Stimulated activated CD4-positive, alpha-beta T cell treated with anti-CD3 and anti-CD28 coated beads, Interleukin-1b, Interleukin-23, amount 100 ng/mL, for 1 hour (primary cell): Measurements from ENCODE around the gene GRAMD2B.
"Not testable (repeated sequence)": the region's sequence is repeated elsewhere in the genome, so short reads cannot be mapped to it uniquely, and the experiment has no call there.

Experiments used
- DNase-seq, 2 donors: peaks; one replicate each; pipeline ENCODE4 v3.0.0-alpha.2; 2020; ENCODE audit warnings: low read depth in 2 of 2

GRAMD2B gene

DNA sequence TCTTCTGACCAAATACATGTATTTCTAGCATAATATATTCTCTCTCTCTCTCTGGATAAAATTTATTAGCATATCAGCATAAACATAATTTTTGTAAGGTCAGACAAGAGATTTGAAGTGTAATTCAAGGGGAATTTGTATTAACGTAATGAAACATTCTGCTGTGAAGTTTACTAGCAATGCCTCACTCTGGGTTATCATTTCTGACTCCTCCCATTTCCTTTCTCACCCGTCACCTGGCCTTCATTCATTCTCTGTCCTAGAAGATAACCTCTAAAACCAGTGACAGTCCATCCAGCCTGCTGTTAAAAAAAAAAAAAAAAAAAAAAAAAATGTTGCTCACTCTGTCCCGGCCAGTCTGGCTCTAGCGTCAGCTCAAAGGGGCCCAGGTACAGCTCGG lies 27.1 kb downstream of the GRAMD2B start:
- no peak for DNase-seq

DNA sequence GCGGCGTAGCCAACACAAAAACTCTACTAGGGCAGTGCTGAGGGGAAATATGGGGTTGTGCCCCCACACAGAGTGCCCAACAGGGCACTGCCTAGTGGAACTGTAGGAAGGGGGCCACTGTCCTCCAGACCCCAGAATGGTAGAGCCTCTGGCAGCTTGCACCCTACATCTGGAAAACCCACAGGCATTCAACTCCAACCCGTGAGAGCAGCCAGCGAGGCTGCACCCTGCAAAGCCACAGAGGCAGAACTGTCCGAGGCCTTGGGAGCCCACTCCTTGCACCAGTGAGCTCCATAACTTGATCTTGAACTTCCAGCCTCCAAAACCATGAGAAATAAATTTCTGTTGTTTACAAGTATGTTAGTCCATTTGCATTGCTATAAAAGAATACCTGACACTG lies 27.7 kb downstream of the GRAMD2B start:
- no peak for DNase-seq

DNA sequence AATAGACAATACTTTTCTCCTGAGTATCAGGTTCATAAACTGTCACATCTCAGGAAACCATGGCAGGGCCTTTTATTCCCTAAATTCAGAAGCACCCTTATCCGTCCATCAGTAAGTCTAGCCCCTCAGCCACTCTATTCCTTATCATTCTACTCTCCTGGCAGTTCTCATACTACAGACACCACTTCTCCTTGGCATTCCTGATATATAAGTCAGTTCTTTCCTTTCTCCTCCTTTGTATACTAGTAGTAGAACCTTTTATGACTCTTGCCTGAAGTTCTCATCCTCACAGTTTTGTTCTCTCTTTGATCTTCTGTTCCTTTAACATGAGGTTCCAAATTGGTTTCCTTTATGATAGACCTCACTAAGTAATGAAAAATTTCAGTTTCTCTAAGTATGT lies 29.3 kb downstream of the GRAMD2B start:
- DNase-seq = no peak

DNA sequence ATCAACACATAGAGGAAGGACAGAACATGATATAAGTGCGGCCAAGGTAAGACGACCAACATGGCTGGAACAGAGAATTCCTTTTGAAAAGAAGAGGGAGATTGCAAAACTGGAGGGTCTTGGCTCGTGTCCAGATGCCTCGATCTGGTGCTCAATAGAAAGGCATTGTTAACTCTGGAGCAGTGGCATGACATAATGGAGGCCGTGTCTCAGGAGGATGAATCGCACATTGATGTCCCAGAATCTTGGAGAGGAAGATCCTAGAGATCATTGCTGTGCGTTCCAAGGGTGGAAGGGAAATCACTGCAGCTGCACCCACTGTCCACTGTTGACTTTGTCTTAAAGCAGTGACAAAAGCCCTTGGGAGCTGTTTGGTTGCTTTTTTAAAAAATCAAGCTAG lies 30.9 kb downstream of the GRAMD2B start:
- no peak for DNase-seq

DNA sequence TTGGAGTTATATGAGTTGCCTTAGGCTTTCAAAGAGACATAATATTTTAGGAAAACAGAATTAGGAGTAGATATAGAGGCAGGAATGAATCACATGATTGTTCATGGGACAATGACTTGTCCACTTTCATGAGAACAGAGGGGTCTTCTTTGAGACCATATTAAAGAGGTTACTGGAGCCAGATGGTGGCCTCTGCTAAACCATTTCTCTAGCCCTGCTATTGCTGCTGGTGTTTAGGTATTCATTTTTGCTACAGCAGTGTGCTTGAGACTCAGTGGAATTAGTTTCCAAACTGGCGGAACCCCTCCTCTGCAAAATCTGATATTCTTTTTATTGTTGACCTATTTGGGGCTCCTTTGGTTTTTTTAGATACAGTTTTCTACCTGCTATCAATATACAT lies 31.3 kb downstream of the GRAMD2B start:
- DNase-seq = no peak

DNA sequence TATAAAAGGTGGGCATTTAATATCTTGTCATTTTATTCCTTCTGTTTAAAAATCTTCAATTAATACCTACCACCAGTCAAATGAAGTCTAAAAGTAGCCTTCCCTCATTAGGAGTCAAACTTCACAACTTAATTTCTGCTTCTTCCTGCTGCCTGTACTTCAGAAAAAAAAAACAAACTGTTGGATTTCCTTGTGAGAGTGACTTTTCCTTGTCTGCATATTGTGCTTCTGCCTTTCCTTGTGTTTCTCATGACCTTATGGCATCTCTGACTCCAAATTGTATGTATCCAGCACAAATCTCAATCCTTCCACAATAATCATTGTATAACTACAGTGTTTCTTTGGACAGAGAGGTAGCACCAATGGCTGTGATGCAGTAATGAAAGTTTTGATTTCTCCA lies 32.1 kb downstream of the GRAMD2B start:
- DNase-seq = no peak

DNA sequence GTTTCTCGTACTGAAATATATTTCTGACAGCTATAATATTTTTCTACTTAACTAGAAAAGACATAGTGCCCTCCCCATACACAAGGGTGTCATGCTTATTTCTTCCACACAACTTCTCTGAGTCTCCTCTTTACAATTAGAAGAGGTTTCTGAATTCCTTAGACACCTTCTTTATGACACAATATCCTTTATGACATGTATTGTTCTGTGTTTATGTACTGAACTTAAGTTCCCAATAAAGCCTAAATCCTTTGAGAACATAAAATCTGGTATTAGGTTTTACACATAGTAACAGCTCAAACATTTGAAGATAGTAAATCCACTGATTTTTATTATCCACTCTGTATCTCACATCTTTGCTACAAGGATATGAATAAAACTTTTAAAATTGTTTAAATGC lies 32.5 kb downstream of the GRAMD2B start:
- DNase-seq = no peak

DNA sequence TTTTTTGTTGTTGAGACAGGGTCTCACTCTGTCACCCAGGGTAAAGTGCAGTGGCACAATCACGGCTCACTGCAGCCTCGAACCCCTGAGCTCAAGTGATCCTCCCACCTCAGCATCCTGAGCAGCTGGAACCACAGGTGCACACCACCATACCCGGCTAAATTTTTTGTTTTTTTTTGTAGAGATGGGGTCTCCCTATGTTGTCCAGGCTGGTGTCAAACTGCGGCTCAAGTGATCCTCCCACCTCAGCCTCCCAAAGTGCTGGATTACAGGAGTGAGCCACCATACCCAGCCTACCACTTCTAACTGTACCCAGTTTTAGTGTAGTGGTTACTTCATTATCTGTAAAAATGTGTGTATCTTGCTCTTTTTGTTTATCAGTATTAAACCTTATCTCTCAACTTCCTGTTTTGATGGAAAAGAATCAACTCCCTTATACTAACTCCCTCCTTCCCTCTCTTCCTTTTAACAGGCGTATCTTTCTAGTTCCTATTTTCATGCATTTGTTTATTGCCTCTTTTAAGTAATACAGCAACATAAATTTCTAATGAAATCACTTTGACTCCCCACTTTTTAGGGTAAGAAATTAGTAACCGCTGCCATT lies 33.1 kb downstream of the GRAMD2B start:
- no peak for DNase-seq

DNA sequence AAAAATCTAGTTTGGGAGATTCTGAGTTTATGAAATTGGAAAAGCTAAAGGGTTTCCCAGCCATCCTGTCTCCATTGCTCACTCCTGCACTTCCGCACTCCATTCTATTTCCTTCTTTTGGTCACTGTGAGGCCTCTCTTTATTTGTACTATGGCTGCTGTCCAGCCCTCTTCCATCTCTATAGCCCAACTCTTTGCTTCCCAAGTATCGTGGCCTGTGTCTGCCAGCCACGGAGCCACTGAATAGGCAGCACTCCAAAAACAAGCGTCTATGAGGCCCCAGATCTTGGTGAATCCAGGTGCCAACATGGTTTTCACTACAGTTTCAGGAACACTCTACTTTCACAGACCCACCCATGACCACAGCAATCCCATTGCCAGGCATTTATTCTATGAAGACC lies 37.2 kb downstream of the GRAMD2B start:
- DNase-seq = no peak

DNA sequence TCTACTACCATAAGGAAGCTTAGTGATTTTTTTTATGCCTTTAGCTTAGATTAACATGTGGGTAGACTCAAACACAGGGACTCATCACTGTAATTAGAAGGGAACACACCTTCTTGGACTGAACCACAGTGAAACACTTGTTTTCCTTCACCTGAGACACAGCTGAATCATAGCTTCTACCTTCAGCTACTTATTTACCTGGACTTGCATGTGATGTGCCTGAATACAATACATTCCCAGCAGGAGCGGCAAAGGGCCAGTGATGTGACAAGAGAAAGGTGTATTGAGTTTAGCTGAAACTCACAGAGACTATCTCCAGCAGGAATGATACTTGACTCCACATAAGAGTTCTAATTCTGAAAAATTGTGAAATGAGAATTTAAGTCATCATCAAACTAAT lies 37.8 kb downstream of the GRAMD2B start:
- no peak for DNase-seq

DNA sequence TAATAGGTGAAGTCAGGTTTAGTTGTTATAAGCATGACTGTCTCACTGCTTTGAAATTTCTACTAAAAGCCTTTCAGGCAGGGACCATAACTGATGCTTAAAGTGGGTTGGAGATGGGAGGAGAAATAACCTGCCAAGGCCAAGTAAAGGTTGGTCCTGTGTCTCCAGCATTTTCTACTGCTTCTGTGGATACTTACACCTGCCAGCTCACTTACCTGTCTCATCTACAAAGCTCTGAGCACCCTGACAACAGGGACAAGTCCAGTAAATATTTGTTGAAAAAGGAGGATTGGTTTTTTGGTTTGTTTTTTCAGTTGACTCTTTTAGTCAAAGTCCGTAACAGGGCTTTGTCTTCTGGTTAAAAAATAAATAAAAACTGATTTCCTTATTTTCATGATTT lies 38.6 kb downstream of the GRAMD2B start:
- DNase-seq = no peak

DNA sequence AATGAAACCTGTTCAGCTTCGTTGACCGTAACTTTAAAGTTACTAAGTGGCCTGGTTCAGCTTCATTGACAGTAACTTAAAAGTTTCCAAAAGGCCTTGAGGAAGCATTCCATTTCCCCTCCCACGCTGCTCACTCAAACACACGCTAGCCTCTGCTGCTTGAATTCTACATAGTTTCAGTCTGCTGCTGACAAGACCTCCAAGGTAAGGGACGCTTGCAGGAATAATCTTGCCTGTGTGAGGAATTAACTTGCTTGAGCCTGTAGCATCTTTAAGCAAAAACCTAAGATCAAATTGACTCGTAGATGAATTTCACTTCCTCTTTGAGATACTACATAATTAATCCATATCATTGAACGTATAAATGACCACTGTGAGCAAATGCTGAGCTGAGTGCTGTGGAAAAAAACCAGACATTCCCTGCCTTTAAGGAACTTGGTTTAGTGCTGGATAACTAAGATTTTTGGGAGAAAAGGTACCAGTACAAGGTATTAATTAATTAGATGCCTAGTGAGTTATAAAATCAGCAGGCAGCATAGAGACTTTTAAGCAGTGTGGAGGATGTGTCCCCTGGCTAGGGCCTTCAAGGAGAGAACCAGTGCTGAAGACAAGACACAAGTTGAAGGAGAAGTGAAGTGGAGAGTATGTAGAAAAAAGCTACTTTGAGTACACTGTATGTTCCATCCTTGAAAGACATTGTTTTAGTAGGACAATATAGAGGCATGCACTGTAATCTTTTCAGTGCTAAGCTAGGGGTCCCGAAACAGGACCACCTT lies 39.2 kb downstream of the GRAMD2B start:
- DNase-seq = no peak

DNA sequence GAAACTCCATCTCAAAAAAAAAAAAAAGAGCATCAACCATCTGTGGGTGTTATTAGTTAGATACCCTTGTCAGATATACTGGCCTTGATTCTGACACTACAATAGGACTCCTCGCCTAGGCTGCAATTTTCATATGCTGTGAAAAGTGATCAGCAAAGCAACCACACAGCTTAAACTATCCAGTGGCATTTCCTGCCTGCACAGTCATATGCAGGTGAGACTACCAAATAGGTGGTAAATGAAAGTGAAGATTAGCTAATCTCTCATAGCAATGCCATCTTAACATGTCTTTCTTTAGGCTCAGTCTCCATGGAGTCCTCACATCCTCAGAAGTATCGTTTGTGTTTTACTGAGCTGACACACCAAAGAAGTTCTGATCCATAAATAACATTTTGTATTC lies 40.8 kb downstream of the GRAMD2B start:
- DNase-seq = no peak

DNA sequence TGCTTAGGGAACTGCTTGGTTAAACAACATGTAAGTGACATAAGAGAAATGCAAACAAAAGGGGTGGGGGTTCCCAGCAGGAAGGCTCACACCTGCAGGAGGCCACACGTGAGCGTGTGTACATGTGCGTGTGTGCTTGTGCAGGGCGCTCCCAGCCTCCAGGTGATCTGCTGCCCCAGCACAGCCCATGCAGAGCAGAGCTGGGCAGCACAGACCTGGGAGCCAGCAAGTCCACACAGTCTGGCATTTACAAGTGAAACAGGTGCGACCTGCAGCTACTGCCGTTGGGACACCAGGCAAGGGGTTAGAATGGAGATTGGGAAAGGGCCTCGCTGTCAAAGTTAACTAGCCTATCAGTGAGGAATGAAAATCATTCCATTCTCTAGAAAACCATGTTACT lies 41.8 kb downstream of the GRAMD2B start:
- no peak for DNase-seq

DNA sequence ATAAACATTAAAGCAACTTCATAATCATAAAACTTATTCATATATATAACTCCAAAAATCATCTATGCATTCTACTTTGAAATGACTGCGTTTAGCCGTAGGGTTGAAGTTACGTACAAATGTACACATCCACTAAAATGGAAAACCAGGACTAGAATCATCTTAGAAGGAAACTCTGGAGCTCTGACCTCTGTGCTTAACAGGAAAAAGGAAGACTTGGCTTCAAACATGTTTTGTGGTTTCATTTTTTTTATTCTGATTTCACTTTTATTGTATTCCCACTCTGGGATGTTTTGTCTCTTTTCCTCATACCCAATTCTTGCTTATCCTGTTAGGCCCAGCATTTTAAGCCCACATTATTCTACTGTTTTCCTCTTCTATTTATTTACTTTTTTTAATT lies 44.9 kb downstream of the GRAMD2B start:
- no peak for DNase-seq

DNA sequence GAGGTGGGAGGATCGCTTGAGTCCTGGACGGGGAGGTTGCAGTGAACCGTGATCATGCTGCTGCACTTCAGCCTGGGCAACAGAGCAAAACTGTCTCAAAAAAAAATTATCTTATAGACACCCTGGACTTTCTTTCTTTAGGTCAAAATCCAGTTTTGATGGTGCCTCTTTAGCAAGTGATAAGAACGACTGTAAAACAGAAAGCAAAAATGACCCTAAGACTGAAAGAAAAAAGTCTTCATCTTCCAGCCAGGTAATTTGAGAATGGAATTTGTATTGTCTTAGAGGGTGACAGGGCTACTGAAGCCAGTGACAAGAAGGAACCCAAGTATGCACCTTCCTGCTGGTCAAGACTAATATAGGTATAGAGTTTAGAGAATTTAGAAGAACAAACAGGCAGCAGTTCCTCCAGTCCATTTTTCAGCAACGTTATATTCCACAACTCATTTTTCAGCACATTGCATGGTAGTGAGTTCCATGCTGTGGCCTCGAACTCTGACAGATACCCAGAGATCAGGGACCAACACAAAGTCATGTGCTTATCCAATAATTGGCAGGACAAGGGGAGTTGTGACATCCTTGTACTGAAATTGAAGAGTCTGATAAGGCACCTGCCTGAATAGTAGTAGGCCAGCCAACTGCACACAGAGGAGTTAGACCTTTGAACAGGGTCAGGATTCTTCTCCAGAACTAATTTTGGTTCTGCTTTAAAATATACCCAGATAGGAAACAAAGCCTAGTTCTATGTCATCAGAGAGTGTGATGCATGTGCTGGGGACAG lies 46.5 kb downstream of the GRAMD2B start:
- no peak for DNase-seq

DNA sequence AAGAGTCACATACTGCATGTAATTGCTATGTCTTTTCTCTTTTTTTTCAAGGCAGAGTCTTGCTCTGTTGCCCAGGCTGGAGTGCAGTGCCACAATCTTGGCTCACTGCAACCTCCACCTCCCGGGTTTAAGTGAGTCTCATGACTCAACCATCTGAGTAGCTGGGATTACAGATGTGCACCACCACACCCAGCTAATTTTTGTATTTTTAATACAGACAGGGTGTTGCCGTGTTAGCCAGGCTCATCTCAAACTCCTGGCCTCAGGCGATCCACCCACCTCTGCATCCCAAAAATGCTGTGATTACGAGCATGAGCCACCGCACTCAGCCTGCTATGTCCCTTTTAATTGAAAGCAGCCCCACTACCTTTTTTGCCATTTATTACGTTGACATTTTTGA lies 47.3 kb downstream of the GRAMD2B start:
- DNase-seq = not testable (repeated sequence)

DNA sequence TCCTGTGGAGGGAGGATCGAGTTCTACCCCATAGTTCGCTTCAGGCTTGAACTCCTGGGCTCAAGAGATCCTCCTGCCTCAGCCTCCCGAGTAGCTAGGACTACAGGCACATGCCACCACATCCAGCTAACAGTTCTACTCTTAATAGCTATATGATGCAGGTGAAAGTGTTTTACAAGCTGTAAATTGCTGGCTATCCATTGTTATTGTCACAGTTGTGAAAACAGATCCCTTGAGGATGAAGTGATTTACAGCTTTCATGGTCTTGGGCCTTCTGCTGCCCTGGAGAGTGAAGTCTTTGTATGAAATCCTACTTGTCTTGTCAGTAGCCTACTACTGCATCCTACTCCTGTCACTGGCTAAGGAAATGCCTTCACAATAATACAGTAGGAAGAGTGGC lies 48.0 kb downstream of the GRAMD2B start:
- no peak for DNase-seq

DNA sequence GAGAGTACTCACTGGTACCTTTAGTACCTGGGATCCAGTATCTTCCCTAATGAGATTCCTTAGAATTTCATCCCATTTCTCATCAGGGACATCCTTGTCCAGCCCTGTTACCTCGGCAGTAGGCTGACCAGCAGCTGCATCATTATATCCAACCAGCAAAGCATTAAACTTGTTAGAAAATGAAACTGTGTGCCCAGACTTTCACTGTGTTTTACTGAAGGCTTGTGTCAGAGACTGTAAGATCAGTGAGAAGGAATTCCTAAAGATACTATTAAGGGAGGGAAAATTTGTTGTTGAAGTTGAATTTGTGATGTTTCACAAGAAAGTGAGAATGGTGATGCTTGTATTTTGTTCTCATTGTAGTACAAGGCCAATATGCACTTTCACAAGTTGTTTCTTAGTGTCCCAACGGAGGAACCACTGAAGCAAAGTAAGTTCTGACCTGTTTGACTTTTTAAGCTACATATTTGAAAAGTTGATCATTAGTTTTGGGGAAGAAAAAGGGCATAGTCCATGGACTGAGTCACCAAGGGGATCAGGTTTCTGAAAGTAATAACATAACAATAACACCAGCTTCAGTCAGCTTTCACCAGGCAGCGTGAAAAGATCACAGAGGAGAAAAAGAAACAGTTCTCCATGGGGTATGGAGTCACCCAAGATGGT lies 48.8 kb downstream of the GRAMD2B start:
- DNase-seq = no peak

DNA sequence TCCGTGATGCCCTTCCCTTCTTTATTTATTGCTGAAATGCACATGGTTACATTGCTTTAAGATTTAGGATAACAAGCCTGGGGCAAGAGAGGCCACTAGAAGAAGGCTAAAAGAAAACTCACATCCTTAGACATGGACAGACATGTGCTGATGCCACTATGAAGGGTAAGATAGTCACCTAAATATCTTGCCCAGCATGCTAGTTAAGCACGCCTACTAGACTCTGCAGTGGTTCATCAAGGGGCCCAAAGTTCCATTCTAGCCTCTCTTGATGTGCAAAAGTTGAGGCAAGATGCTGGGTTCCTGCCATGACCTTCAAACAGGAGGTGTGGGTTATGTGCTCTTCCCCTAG lies 49.3 kb downstream of the GRAMD2B start:
- DNase-seq = no peak

DNA sequence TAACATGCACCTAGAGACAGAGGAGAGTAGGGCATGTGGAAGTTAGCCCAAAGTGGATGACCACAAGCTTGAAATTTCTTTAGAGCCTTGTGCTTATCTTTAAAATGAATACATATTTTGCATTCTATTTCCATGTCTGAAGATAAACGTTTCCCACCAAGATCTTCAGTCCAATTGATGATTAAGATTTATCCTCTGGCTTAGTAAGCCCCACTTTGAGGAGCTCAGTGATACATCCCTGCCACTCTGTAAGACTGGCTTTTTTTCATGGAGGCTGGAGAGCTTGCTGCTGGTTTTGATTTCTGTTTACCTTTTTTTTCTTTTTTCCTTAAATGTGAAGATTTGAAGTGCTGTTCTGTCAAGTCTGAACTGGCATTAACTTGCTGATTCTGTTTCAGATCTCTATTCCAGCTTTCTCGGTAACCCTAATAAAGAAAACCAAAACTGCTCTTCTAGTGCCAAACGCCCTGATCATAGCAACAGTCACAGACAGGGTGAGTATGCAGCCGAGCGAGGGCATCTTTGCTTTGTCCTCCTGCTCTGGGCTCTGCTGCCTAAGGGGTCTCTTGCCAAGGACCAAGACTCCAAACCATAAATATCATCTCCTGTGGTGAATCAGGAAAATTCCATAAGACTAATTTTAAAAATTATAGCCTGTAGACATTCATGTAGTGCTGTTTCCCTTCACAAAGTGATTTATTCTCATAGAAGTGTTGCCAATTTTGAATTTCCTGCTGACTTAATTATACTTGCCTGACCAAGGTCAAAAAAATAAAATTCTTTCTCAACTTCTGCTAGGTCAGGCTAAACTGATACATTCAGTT lies 54.3 kb downstream of the GRAMD2B start:
- DNase-seq = no peak

DNA sequence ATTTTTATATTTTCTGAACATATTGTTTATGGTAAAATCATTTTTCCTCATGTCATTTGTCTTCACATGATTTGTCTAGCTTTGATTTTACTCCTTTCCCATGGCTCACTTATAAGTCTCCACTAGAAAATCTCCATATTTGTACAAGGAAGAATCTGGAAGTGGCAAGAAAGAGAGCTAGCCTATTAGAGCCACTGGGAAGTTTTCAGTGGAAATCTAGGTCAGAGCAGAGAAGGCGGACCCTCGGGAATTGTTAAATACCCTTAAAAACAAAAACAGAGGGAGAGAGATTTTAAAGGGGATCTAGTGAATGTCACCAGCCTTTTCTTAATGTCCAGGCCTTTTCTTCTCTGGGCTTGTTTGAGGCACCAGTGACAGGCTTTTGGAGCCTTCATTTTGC lies 56.6 kb downstream of the GRAMD2B start:
- no peak for DNase-seq
